Common myeloid progenitor, CD34-positive (primary cell): ENCODE measurements around the gene AKT3.

Experiments
- CTCF ChIA-PET: fragments of 350-600 bp; sonication (Branson Sonifier 250); formaldehyde crosslinking; loops from one replicate; lab custom pipeline; 2021; ENCODE audit warnings: antibody characterized with exemption; lab: Charles Lee
- POLR2A ChIA-PET: fragments of 350-600 bp; sonication (Branson Sonifier 250); formaldehyde crosslinking; loops from one replicate; lab custom pipeline; 2021; ENCODE audit warnings: antibody characterized with exemption; lab: Charles Lee
- DNase-seq, 3 donors: peaks; one replicate each; pipeline versions ENCODE4 v3.0.0 to v3.0.0-alpha.2; 2013
- H3K27ac ChIP-seq, 2 experiments: 1 replicate in 1 of 2; 2 replicates in 1 of 2; pipeline ENCODE4 v1.7.0; 2013; ENCODE audit warnings: inconsistent platforms in 2 of 2, low read length in 2 of 2, mild to moderate bottlenecking in 2 of 2, low read depth in 1 of 2, moderate library complexity in 1 of 2; ENCODE audit not compliant: severe bottlenecking in 2 of 2, insufficient read depth in 1 of 2, poor library complexity in 1 of 2
- H3K27me3 ChIP-seq, 5 experiments: replicated peaks in 2 of 5; 1 replicate in 3 of 5; 2 replicates in 2 of 5; pipeline versions ENCODE4 v1.6.1 to v1.7.0; 2013; ENCODE audit warnings: low read length in 4 of 5, mild to moderate bottlenecking in 2 of 5, moderate library complexity in 2 of 5, inconsistent platforms in 1 of 5; ENCODE audit not compliant: insufficient read depth in 5 of 5, control insufficient read depth in 4 of 5
- H3K36me3 ChIP-seq, 4 experiments: 1 replicate in 2 of 4; 2 replicates in 2 of 4; pipeline versions ENCODE4 v1.6.1 to v1.7.0; 2013; ENCODE audit warnings: low read length in 3 of 4, control low read depth in 1 of 4, mild to moderate bottlenecking in 1 of 4; ENCODE audit not compliant: control insufficient read depth in 4 of 4, insufficient read depth in 4 of 4
- H3K4me1 ChIP-seq, 4 experiments: 1 replicate in 3 of 4; 2 replicates in 1 of 4; pipeline versions ENCODE4 v1.6.1 to v1.7.1; 2013; ENCODE audit warnings: low read length in 3 of 4, mild to moderate bottlenecking in 3 of 4, control low read depth in 1 of 4, inconsistent platforms in 1 of 4, moderate library complexity in 1 of 4; ENCODE audit not compliant: control insufficient read depth in 4 of 4, insufficient read depth in 4 of 4; ENCODE audit errors: control extremely low read depth in 1 of 4
- H3K4me3 ChIP-seq, 7 experiments: 1 replicate in 4 of 7; 2 replicates in 3 of 7; pipeline versions ENCODE4 v1.5.1 to v1.7.0; 2013; ENCODE audit warnings: mild to moderate bottlenecking in 7 of 7, low read length in 6 of 7, moderate library complexity in 6 of 7, inconsistent platforms in 2 of 7, low read depth in 2 of 7, control low read depth in 1 of 7; ENCODE audit not compliant: insufficient read depth in 4 of 7, control insufficient read depth in 1 of 7; ENCODE audit errors: extremely low read depth in 1 of 7
- H3K9me3 ChIP-seq, 5 experiments: 1 replicate in 4 of 5; 2 replicates in 1 of 5; pipeline versions ENCODE4 v1.6.1 to v1.7.1; 2013; ENCODE audit warnings: low read length in 4 of 5, mild to moderate bottlenecking in 2 of 5, inconsistent platforms in 1 of 5, low read depth in 1 of 5, moderate library complexity in 1 of 5; ENCODE audit not compliant: control insufficient read depth in 4 of 5, insufficient read depth in 2 of 5; ENCODE audit errors: control extremely low read depth in 1 of 5
- WGBS: methylation state at CpG from one replicate; pipeline ENCODE4 v1.1.5; 2013; ENCODE audit not compliant: insufficient coverage; 5-methylcytosine and 5-hydroxymethylcytosine counted together

The AKT3 gene

GRCh38 chr1:243554686-243555085, 295.4 kb downstream of the AKT3 start:
- WGBS = 89% methylated on average over 3 of the region's 4 CpGs
- Histone ChIP-seq H3K4me3 (no peak overlapping the region), H3K27ac (no peak overlapping the region), H3K36me3 (peaks cover 0 to under 1% (median 0%) of the 10 kb centered on the region in 4 experiments), H3K27me3 (no peaks in the 10 kb centered on the region), H3K4me1 (peaks cover 0 to 5% (median 0%) of the 10 kb centered on the region in 4 experiments), H3K9me3 (no peaks in the 10 kb centered on the region)
- ChIA-PET POLR2A (interaction anchor here (0.6 kb wide), 1 partner anchor 1868 kb away, joined by 4 read pairs; no protein-coding TSS in a partner anchor), CTCF (no interaction called here)
- DNase-seq = no peak

DNA sequence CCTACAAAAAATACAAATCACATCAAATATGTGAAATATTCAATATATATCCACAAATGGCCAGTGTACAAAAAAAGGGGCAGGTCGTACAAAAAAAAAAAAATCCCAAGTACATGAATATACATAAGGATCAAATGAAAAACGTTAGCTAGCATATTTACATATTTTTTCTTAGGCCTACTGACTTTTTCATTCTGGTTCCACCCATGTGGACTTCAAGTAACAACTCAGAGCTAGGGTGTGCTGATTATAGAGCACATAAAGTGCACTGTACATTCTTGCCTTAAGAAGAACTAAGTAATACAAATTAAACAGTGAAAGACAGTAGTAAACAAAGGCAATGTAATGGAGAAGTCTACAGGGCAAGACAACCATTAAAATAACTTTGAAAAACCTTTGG, 297.0 kb downstream of the AKT3 start:
- ChIA-PET POLR2A (no interaction called here), CTCF (no interaction called here)
- no peak overlapping the region for H3K4me3 ChIP-seq
- no CpG with 5 or more reads among the region's 2 CpGs for WGBS
- no peaks in the 10 kb centered on the region for H3K27me3 ChIP-seq
- peaks cover 0 to 3% (median 0%) of the 10 kb centered on the region in 4 experiments for H3K36me3 ChIP-seq
- no peak for DNase-seq
- H3K4me1 ChIP-seq = peaks cover 0 to 5% (median 1%) of the 10 kb centered on the region in 4 experiments
- no peak overlapping the region for H3K27ac ChIP-seq
- H3K9me3 ChIP-seq = no peaks in the 10 kb centered on the region

DNA sequence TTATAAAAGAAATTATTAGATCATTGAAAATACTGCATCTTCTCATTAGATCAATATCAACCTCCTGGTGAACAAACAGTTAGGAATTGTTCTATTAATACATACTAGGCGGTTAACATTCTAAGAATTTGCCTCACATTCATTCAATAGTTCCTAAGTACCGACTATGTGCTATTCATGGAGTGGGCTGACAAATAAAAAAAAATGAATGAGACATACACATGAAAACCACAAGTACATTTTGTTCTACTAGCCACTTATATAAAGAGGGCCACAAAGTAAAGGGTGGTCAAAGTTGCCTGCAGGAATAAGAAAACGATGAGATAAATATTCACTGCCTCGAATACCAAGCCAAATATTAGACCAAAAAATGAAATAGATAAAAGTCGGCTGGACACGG, 299.8 kb downstream of the AKT3 start:
- Histone ChIP-seq H3K4me1 (peaks cover 0 to 2% (median 0%) of the 10 kb centered on the region in 4 experiments), H3K9me3 (no peaks in the 10 kb centered on the region), H3K27ac (no peak overlapping the region), H3K27me3 (no peaks in the 10 kb centered on the region), H3K4me3 (no peak overlapping the region), H3K36me3 (peaks cover 0 to 5% (median 2%) of the 10 kb centered on the region in 4 experiments)
- ChIA-PET POLR2A (no interaction called here), CTCF (no interaction called here)
- DNase-seq = no peak
- no CpG with 5 or more reads among the region's 6 CpGs for WGBS

GRCh38 chr1:243549791-243550190, 300.3 kb downstream of the AKT3 start:
- Histone ChIP-seq H3K36me3 (peaks cover 0 to 5% (median 2%) of the 10 kb centered on the region in 4 experiments), H3K4me1 (peaks cover 0 to 2% (median 0%) of the 10 kb centered on the region in 4 experiments), H3K4me3 (no peak overlapping the region), H3K27ac (no peak overlapping the region), H3K27me3 (no peaks in the 10 kb centered on the region), H3K9me3 (no peaks in the 10 kb centered on the region)
- POLR2A ChIA-PET = no interaction called here
- no peak for DNase-seq
- CTCF ChIA-PET = no interaction called here

DNA sequence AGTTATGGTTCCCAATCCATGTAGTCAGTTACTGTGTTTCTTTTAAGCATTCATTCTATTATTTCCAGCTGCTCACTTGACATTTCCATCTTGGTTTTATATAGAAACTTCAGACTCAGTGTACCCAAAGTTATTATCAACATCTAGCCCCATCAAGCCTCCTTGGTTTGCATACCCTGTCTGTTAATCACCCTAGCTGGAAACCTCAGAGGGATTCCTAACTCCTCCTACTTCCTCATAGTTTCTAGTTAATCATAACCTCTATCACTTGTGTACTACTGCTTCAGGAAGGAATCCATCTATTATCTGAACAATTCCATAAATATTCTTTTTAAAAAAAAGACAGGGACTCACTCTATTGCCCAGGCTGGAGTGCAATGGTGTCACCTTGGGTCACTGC, 300.9 kb downstream of the AKT3 start:
- POLR2A ChIA-PET = interaction anchor here (0.7 kb wide), 1 partner anchor 36 kb away, joined by 3 read pairs; no protein-coding TSS in a partner anchor
- Histone ChIP-seq H3K4me3 (no peak overlapping the region), H3K27ac (no peak overlapping the region)

DNA sequence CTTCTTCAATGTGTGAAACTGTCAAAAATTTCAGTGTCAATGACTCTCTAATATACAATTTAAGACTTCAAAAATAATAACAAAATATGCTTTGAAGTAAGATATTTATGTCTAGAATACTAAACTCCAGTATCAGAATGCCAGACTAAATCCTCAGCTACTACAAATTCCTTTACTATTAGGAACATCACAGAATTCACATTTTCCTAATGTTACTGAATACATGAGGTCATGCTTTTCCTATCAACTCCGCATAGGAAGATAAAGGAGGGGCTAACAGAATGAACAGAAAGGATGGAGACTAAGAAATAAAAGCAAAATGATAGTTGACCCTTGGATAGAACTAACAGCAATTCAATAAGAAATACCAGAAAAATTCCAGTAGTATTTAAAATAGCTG, 301.5 kb downstream of the AKT3 start:
- CTCF ChIA-PET = interaction anchor here (1.1 kb wide), 1 partner anchor 63 kb away, joined by 3 read pairs; no protein-coding TSS in a partner anchor
- POLR2A ChIA-PET = interaction anchor here (0.7 kb wide), 1 partner anchor 37 kb away, joined by 3 read pairs; no protein-coding TSS in a partner anchor
- H3K4me1 ChIP-seq = peaks cover 0 to 2% (median 0%) of the 10 kb centered on the region in 4 experiments
- H3K9me3 ChIP-seq = no peaks in the 10 kb centered on the region
- no peak for DNase-seq
- H3K4me3 ChIP-seq = no peak overlapping the region
- H3K27me3 ChIP-seq = no peaks in the 10 kb centered on the region
- H3K36me3 ChIP-seq = peaks cover 0 to 13% (median 3%) of the 10 kb centered on the region in 4 experiments
- no peak overlapping the region for H3K27ac ChIP-seq
- WGBS = no CpG with 5 or more reads among the region's 1 CpG

More for the DNA sequence above, 300.9 kb downstream of the AKT3 start:
- Histone ChIP-seq H3K36me3 (peaks cover 0 to 10% (median 3%) of the 10 kb centered on the region in 4 experiments), H3K27me3 (no peaks in the 10 kb centered on the region), H3K9me3 (no peaks in the 10 kb centered on the region), H3K4me1 (peaks cover 0 to 2% (median 0%) of the 10 kb centered on the region in 4 experiments)
- CTCF ChIA-PET = no interaction called here
- DNase-seq = no peak

DNA sequence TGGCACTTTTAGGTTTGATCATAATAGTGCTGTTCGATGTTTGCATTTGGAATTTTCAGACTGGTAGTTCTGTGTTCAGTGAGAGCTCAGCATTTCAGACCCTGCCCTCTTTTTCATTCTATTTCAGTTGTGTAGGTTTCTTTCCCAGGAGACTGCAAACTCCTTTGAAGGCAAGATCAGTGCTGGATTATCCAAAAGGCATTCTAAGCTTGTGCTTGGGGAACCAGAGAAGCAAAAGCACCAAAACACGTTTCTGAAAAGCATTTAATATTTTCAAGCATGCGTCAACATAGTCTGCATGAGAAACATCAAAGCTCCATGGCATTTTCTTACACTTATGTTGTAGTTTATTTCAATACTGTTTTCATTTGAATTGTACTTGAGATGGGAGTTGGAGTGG, 302.2 kb downstream of the AKT3 start:
- H3K27me3 ChIP-seq = no peaks in the 10 kb centered on the region
- POLR2A ChIA-PET = no interaction called here
- peaks cover 0 to 14% (median 3%) of the 10 kb centered on the region in 4 experiments for H3K36me3 ChIP-seq
- peaks cover 0 to 2% (median 0%) of the 10 kb centered on the region in 4 experiments for H3K4me1 ChIP-seq
- DNase-seq = no peak
- H3K9me3 ChIP-seq = no peaks in the 10 kb centered on the region
- CTCF ChIA-PET = interaction anchor here (1.1 kb wide), 1 partner anchor 62 kb away, joined by 3 read pairs; no protein-coding TSS in a partner anchor
- WGBS = 100% methylated on average over 1 of the region's 3 CpGs
- H3K4me3 ChIP-seq = no peak overlapping the region
- H3K27ac ChIP-seq = no peak overlapping the region
